Stimulated activated CD8-positive, alpha-beta memory T cell treated with anti-CD3 and anti-CD28 coated beads, Interleukin-12 subunit alpha, Interleukin-12 subunit beta, amount 100 ng/mL, for 4 hours (primary cell): ENCODE results near the gene VIM.

ENCODE experiments used
- DNase-seq: peaks from one replicate; pipeline ENCODE4 v3.0.0-alpha.2; 2020; ENCODE audit warnings: low read depth

The VIM gene

DNA sequence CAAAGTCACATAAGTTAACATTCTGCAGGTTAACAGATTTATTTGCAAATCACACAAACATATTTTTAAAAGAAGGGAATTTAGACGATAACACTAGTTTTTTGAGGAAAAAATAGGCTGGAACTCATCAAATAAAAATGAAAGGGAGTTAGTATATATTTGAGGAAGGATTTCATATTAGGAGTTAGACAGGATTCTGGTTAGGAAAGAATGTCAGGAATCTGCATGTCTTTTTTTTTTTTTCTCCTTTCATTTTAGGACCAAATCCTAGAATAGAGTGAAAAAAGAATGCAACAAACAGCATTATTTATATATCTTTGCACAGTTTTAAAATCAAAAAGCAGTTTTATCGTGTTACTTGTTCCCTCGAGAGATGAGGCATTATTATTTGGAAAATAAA lies 17.7 kb upstream of the VIM start:
- no peak for DNase-seq

DNA sequence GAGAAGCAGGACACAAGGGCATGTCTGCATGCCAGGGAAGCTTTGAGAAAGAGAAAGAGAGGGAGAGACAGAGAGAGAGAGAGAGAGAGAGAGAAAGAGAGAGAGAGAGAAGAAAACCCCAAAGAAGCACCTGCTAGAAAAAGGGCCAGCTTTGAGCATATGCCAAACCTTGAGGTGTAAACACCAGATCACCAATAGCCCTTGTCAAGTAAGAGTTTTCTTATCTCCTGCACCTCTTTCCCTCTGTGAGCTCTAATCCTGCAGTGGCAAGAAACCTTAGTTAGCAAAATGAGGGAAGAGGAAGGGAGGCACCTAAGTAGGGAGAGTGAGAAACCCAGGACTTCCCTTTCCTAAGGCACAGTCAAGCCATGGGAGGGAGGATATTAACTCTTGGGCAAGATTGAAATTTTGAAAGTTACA lies 15.2 kb upstream of the VIM start:
- DNase-seq, result no peak

- no peak for DNase-seq
Measured at GRCh38 chr10:17213646-17214349, 14.2 kb upstream of the VIM start.

- no peak for DNase-seq
Measured at GRCh38 chr10:17214526-17214925, 13.5 kb upstream of the VIM start.

- DNase-seq, result no peak
Measured at GRCh38 chr10:17214971-17215781, 12.9 kb upstream of the VIM start.

GRCh38 chr10:17215782-17216122 lies 12.3 kb upstream of the VIM start:
- no peak for DNase-seq

DNA sequence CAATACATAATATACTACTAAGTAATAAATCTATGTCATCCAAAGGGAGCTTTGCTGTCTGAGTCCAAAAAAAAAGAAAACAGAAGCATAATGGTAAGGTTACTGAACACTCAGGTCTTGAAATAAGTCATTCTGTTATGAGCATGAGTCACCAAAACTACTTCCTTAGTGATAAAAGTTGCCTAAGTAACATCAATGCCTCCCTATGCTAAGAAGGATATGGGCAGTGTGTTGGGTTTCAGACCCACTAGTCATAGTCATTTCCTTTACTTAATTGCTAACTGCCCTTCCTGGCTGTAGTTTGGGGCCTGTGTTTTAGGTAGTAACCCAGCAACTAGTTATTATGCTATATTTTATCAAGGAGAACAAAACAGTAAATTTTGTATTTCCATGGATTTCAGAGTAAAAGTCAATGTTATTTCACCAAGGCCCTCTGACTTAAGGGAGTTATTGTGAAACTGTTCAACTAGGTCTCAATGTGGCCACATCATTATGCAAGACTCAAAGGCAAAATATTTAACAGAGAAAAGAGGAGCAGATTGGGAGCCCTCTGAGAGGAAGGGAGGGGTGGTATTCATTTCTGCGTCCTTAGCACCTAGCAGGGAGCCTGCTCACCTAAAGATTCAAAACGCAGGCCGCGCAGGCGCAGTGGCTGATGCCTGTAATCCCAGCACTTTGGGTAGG lies 11.7 kb upstream of the VIM start:
- no peak for DNase-seq

DNA sequence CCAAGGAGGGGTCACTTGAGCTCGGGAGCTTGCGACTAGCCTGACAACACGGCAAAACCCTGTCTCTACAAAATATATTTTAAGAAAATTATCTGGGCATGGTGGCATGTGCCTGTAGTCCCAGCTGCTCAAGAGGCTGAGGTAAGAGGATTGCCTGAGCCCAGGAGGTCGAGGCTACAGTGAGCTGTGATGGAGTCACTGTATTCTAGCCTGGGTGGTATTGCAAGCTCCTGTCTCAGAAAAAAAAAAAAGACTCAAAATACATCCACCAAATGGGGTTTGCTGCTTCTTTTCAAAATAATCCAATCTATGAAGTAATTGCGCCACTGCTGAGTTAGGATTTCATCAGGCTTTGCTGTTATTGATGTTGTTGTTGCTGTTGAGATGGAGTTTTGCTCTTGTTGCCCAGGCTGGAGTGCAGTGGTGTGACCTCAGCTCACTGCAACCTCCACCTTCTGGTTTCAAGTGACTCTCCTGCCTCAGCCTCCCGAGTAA lies 11.1 kb upstream of the VIM start:
- no peak for DNase-seq

DNA sequence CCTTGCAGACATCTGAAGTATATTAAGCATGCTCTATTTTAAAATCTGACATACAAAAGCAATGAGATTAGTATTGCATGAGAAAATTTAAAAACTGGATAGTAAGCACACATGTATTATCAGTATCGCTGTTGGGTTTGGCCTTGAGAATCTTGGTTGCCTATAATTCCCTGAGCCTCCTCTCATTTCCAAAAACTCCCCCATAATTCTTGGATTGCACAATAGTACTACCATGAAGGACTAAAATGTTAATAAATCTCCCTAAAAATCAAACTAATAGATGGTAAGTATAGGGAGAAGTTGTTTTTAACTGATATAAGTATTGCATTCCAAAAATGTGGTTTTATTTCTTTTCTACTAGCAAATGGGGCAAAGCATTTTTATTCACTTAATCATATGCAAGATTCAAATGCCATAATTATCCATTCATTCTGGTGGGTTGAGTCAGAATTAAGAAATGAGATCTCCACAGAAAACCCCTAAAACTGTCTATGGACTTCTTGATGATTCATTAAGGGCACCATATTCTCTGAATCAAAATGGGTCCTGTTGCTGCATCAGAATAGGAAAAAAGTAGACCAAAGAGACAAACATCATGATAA lies 10.3 kb upstream of the VIM start:
- DNase-seq, result no peak

GRCh38 chr10:17219024-17219423 lies 9.0 kb upstream of the VIM start:
- DNase-seq, result no peak

DNA sequence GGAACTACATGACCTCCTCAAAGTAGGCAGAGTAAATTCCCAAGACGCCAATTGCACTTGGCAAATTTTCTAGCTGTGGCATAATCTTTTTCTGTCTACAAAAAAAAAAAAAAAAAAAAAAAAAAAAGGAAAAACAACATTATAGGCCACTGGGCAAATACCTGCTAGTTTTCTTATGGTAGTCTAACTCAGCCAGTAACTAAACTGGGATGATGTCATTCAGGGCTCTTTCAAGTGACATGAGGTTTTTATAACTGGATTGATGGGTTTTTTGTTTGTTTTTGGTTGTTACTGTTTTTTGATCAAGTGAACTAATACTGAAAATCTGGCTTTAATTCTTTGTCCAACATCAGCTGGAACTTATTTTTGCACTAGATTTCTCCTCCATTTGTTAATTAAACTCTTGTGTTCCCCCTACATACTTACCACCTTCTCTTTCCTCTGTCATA lies 7.4 kb upstream of the VIM start:
- DNase-seq, result no peak

- no peak for DNase-seq
Measured at GRCh38 chr10:17222329-17222728, 5.7 kb upstream of the VIM start.

DNA sequence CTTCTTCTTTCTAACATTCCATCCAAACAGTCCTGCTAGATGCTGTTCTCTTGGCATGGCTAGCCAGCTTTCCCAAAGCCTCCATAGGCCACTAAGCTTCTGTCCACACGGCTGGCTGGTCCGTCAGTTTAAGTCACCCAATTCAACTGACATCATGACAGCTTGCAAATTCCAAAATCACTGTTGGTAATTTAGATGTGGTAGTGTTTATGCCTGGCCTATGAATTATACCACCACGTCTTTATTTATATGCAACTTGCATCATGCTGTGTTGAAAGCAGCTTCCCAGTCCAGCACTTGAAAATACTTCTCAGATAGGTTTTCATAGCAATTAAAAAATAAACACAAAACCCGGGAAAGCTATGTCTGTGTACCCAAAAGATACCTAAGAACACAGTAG lies 2.2 kb upstream of the VIM start:
- DNase-seq, result no peak

DNA sequence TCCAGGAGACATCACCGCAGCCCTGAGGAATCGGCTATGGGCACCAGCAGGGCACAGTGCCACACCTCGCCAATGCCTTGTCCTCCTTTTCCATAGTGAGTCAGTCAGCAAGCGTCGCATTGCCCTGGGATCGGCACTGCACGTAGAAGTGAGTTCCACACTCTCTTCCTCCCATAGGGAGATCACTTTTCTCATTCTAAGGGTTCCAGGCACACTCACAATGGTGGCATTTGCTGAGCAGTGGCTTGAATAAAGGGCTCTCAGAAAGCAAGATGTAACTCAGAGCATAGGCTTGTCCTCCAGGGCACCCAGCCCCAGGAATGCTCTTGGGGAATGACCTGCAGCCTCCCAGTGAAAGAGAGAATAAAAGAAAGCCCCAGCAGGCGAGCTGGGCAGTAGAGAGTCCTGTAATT lies 1.1 kb upstream of the VIM start:
- DNase-seq, result no peak

DNA sequence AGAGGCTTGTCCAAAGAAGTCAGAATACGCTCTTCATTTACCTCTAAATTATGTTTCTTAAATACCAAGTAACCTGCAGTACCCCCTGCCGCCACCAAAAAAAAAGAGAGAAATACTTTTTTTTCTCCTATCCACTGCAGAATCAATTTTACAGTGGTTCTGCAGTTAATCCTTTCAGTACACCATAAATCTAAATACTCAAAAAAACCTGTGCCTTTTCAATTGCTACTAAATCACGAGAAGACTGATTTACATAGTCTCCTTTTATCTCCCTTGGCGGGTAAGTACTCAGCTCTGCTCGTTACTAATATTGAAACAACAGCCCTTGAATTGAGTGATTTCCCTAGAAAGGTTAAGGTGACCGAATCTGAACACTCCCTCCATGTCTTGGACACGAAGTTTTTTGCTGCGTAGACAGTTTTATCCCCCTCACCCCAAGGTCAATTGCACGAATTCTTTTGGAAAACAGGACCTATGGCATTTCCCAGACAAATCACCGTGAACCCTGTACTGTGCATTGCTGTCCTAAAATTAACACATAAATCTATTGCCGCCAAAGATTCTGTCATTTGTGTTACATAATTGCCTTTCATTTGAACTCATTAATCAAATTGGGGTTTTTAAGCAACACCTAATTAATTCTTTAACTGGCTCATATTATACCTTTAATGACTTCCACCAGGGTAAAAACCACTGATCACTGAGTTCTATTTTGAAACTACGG lies 512 bp upstream of the VIM start:
- DNase-seq, result no peak

DNA sequence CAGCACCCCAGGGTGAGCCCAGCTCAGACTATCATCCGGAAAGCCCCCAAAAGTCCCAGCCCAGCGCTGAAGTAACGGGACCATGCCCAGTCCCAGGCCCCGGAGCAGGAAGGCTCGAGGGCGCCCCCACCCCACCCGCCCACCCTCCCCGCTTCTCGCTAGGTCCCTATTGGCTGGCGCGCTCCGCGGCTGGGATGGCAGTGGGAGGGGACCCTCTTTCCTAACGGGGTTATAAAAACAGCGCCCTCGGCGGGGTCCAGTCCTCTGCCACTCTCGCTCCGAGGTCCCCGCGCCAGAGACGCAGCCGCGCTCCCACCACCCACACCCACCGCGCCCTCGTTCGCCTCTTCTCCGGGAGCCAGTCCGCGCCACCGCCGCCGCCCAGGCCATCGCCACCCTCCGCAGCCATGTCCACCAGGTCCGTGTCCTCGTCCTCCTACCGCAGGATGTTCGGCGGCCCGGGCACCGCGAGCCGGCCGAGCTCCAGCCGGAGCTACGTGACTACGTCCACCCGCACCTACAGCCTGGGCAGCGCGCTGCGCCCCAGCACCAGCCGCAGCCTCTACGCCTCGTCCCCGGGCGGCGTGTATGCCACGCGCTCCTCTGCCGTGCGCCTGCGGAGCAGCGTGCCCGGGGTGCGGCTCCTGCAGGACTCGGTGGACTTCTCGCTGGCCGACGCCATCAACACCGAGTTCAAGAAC lies 1.1 kb downstream of the VIM start:
- peak; percentile 77 for DNase-seq

DNA sequence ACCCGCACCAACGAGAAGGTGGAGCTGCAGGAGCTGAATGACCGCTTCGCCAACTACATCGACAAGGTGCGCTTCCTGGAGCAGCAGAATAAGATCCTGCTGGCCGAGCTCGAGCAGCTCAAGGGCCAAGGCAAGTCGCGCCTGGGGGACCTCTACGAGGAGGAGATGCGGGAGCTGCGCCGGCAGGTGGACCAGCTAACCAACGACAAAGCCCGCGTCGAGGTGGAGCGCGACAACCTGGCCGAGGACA lies 1.6 kb downstream of the VIM start:
- no peak for DNase-seq

GRCh38 chr10:17229967-17230682 lies 2.1 kb downstream of the VIM start:
- DNase-seq, result peak; percentile 77

DNA sequence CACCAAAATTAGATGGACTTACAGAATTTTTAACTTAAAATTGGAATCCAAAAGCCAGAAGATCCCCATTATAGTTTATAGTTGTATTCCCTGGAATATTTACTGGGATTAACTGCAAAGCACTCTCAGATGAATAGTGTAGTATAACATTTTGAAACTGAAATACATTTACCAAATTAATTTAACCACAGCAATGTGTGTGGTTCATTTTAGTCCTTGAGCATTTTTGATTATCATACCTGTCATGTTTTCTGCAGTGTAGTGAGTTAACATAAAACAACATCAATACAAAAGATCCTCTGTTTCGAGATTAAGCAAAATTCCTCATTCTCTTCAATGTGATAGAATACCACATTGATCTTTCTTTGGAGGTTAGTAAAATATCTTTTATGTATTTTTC lies 3.7 kb downstream of the VIM start:
- no peak for DNase-seq

GRCh38 chr10:17232276-17232960 lies 4.4 kb downstream of the VIM start:
- no peak for DNase-seq
